GM12892 (cell line): ENCODE measurements around the gene NCAM1.

Experiments
- POLR2A ChIP-seq: IDR thresholded peaks from 2 replicates; pipeline ENCODE4 v1.6.1; 2011; ENCODE audit warnings: low read depth, low read length, control low read depth
- POLR2AphosphoS5 ChIP-seq: IDR thresholded peaks from 2 replicates; pipeline ENCODE4 v1.6.1; 2011; ENCODE audit warnings: low read depth, low read length, control low read depth

DNA sequence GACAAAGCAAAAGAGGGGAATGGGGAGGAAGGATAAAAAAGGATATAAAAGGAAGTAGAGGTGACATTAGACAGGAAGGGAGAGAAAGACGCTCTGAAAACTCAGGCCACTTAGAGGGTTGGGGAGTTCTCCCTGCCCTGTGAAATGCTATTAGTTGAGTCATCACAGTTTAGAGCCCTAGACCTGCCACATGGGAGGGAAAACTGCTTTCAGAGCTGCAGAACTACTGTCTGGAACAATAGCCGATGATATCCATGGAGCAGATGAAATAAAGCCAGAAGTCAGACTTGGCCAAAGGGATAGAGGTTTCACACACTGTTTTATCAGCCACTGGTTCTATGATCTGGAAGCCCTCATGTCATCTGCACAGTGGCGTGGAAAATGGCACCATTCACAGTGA, 157.9 kb downstream of the NCAM1 start:
- TF ChIP-seq POLR2A (no peak), POLR2AphosphoS5 (no peak)
